Measurements from ENCODE around the gene CACNA1B. TPM values are rescaled to one million over a fixed set of nuclear protein-coding genes. Genes with fewer than 3 reads are reported as not detected.

Gene CACNA1B
- total and polyA plus RNA-seq, 2 of the 4 experiments (the other 2 are of a cell fraction) = 0.02 TPM; not detected in 1

DNA sequence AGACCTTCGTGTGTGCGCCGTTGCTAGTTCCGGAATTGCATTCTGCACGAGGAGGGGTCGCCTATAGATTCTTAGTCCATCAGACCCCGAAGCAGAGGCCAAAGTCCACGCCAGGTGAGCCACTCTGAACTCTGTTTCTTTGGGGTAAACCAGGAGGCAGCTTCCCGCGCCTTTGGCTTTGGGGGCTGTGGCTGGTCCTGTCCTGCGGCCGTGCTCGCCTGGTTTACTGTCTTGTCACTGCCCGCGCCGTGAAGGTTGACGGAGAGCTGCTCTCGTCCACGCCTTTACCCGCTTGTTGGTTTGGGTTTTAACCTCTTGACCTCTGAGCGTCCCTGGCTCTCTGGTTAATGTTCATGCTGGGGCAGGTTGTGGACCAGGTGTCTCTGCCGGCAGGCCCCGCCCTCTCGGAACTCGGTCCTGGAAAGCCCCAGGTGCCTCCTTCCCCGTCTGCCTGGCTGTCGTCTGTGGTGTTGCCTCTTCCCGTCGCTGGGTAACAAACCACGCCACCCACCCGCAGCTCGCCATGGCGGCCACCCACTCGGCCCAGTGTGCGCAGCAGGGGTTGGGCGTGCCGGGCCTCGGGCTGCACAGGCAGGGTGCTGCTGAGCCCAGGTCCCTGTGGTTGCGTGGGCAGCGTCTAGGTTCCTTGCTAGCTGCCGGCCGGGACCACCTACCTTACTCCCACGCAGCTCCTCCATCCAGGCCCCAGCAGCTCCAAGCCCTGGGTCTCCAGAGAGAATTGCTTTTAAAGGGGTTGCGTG, 44.6 kb upstream of the CACNA1B start (continued):
- TF ChIP-seq ELK1 (IDR thresholded peaks at IDR 0.05; ENCODE audit: borderline replicate concordance, low read depth, low read length) = no peak

DNA sequence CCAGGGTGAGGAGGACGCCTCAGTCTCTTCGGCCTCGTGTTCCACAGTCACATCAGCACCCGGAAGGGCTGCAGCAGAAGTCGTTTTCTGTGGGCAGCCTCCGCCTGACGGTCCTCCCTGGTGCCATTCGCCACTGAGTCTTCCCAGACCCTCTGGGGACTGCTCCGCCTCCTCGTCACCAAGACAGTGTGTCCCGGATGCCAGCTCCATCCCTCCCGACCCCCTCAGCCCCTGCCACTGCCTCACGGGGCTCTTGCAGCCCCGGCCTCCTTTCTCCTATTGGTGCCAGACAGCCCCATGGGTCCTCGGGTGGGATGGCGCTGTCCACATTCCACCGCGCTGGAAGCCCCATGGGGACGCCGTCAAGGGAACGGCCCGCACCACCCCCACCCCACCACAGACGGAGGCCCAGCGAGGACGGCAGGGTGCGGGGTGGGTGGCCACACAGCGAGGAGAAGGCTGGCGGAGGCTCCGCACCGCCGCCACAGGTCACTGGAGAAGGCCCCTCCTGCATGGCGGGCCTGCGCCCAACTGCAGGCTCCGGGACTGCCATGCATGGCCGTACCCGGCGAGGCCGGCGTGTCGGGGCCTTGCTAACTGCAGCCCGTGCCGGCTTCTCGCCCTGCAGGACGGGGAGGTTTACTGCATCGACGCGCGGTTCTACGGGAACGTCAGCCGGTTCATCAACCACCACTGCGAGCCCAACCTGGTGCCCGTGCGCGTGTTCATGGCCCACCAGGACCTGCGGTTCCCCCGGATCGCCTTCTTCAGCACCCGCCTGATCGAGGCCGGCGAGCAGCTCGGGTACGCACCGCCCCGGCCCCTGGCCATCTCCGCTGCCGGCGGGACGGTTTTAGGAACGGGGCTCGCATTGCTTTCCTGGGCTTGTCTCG, 43.6 kb upstream of the CACNA1B start:
- H2BK120ac ChIP-seq (ENCODE audit: low read depth, low read length) = no peak overlapping the region
- peaks cover 4% of the 10 kb centered on the region; the same call in 1 of the 2 replicates for H3K9me3 ChIP-seq (ENCODE audit: control insufficient read depth, insufficient read depth, low read length)
- no peak for TF ChIP-seq RAD21 (IDR thresholded peaks at IDR 0.05; ENCODE audit: low read length)
- no peak for TF ChIP-seq CHD1 (IDR thresholded peaks at IDR 0.05; ENCODE audit: low read depth, low read length)
- TF ChIP-seq, protein P1, sequence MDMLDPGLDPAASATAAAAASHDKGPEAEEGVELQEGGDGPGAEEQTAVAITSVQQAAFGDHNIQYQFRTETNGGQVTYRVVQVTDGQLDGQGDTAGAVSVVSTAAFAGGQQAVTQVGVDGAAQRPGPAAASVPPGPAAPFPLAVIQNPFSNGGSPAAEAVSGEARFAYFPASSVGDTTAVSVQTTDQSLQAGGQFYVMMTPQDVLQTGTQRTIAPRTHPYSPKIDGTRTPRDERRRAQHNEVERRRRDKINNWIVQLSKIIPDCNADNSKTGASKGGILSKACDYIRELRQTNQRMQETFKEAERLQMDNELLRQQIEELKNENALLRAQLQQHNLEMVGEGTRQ (IDR thresholded peaks at IDR 0.05; ENCODE audit: low read depth, low read length) = no peak
- TF ChIP-seq MXI1 (IDR thresholded peaks at IDR 0.05; ENCODE audit: borderline replicate concordance, low read depth, low read length) = no peak
- TF ChIP-seq MAZ (IDR thresholded peaks at IDR 0.05; ENCODE audit: borderline replicate concordance, low read depth, low read length) = no peak
- ChIA-PET CTCF (no interaction called here), POLR2A (ENCODE audit: unreplicated experiment) (no interaction called here)
- dilution Hi-C loops (cut with HindIII; ENCODE audit: low sequenced_read_pairs, unreplicated experiment) = no loop called here
- H2AFZ ChIP-seq (replicated peaks; ENCODE audit: low read length, poor library complexity) = no peak overlapping the region
- no peak overlapping the region for H4K91ac ChIP-seq (ENCODE audit: insufficient read depth, low read depth, low read length)
- no peak overlapping the region for H3K9ac ChIP-seq (ENCODE audit: low read depth, low read length)
- no peak overlapping the region for H2BK15ac ChIP-seq (ENCODE audit: low read depth, low read length)
- DNase-seq (no peak), ATAC-seq (ENCODE audit: low read depth) (no peak)
- H3K27me3 ChIP-seq (ENCODE audit: control insufficient read depth, insufficient read depth, low read length) = no peaks in the 10 kb centered on the region
- WGBS, 2 experiments (ENCODE audit: extremely low coverage in 2 of 2, insufficient read length in 1 of 2) = 99% methylated on average over 36 of the region's 73 CpGs; no CpG with 5 or more reads in 1 of the 2 experiments
- H3K56ac ChIP-seq (ENCODE audit: extremely low read depth, insufficient read depth, low read length) = no peak overlapping the region
- no peak overlapping the region for H3K18ac ChIP-seq (ENCODE audit: low read depth, low read length)
- no peak overlapping the region for H3K4me3 ChIP-seq (ENCODE audit: insufficient read depth, low read depth, low read length)
- BruUV-seq (replicated peaks) = no TSS peak
- no peak overlapping the region for H2BK20ac ChIP-seq (ENCODE audit: low read depth, low read length)
- no peak overlapping the region for H4K5ac ChIP-seq (ENCODE audit: low read depth, low read length)
- in situ Hi-C loops (cut with MboI; ENCODE audit: low sequenced_read_pairs) = no loop called here
- no peak overlapping the region for H4K8ac ChIP-seq (ENCODE audit: low read depth in 2 of 2, low read length in 2 of 2)
- H3K14ac ChIP-seq (replicated peaks; ENCODE audit: low read depth, low read length) = no peak overlapping the region
- H3K4ac ChIP-seq (ENCODE audit: low read depth, low read length) = no peak overlapping the region
- H3K27ac ChIP-seq (ENCODE audit: insufficient read depth, low read length) = no peak overlapping the region
- H3K4me2 ChIP-seq (ENCODE audit: low read depth, low read length) = no peak overlapping the region
- H4K20me1 ChIP-seq (ENCODE audit: insufficient read depth, low read length) = peaks cover 7% of the 10 kb centered on the region; the same call in 1 of the 2 replicates
- peaks cover 46% of the 10 kb centered on the region for H3K36me3 ChIP-seq (ENCODE audit: control insufficient read depth, insufficient read depth, low read length)
- H2BK5ac ChIP-seq (ENCODE audit: low read depth, low read length, poor library complexity, severe bottlenecking) = no peak overlapping the region
- H2AK9ac ChIP-seq (replicated peaks; ENCODE audit: low read depth, low read length, poor library complexity) = no peak overlapping the region
- peaks cover 0 to 7% of the 10 kb centered on the region in 2 experiments; a peak in 2 of 4 replicates for H3K79me1 ChIP-seq (ENCODE audit: low read depth in 1 of 2, low read length in 2 of 2)
- no peak overlapping the region for H2AK5ac ChIP-seq (ENCODE audit: low read depth, low read length)
- no peaks in the 10 kb centered on the region; the same call in 1 of the 2 replicates for H3K4me1 ChIP-seq (ENCODE audit: control insufficient read depth, insufficient read depth, low read length)
- no peaks in the 10 kb centered on the region; the same call in 1 of the 2 replicates for H3K9me1 ChIP-seq (ENCODE audit: insufficient read depth, low read length)
- intact Hi-C loops (cut with micrococcal nuclease) = no loop called here
- no peak overlapping the region for H3K23ac ChIP-seq (ENCODE audit: low read depth, low read length)

Measured in IMR-90 (cell line).